ENCODE results near the gene PEPD. TPM values are rescaled to one million over a fixed set of nuclear protein-coding genes. Genes with fewer than 3 reads are reported as not detected.

PEPD gene
- total RNA-seq, 1 experiment from 2014 or later, result 116 TPM

GRCh38 chr19:33464010-33464732 is 57.4 kb downstream of the PEPD start:
- no peak for TF ChIP-seq CTCF (IDR thresholded peaks at IDR 0.05; ENCODE audit: insufficient read depth in 1 of 2, low read depth in 1 of 2, low read length in 1 of 2, severe bottlenecking in 1 of 2, unreplicated experiment in 1 of 2)
- Mint-ChIP-seq H3K4me3 (ENCODE audit: unreplicated experiment) (no peak overlapping the region), H3K4me1 (ENCODE audit: low read depth, unreplicated experiment) (no peaks in the 10 kb centered on the region), H3K27ac (ENCODE audit: unreplicated experiment) (no peak overlapping the region), H3K9me3 (ENCODE audit: unreplicated experiment) (no peaks in the 10 kb centered on the region), H3K36me3 (ENCODE audit: insufficient read depth, unreplicated experiment) (peaks cover 7% of the 10 kb centered on the region), H3K27me3 (ENCODE audit: insufficient read depth, unreplicated experiment) (no peaks in the 10 kb centered on the region)
- CTCF ChIA-PET, result no interaction called here
- H3K36me3 ChIP-seq (ENCODE audit: control insufficient read depth, insufficient read depth, low read length), result peaks cover 2% of the 10 kb centered on the region
- POLR2A ChIA-PET, result interaction anchor here (0.6 kb wide), 1 partner anchor 55 kb away, joined by 3 read pairs; no protein-coding TSS in a partner anchor
- intact Hi-C loops (cut with micrococcal nuclease; ENCODE audit: unreplicated experiment), result no loop called here
- H3K4me3 ChIP-seq (ENCODE audit: low read depth, low read length), result no peak overlapping the region
- H3K9me3 ChIP-seq, result no peaks in the 10 kb centered on the region
- H3K27me3 ChIP-seq (replicated peaks; ENCODE audit: control insufficient read depth, insufficient read depth, low read length), result no peaks in the 10 kb centered on the region
- H3K4me1 ChIP-seq, result no peaks in the 10 kb centered on the region
- BruUV-seq (replicated peaks), result no TSS peak
- DNase-seq, result peak in 1 of 2 experiments; percentile 23

GRCh38 chr19:33463199-33463598 is 58.4 kb downstream of the PEPD start:
- ChIA-PET CTCF (interaction anchor here (0.8 kb wide), 1 partner anchor 316 kb away, joined by 3 read pairs; no protein-coding TSS in a partner anchor), POLR2A (no interaction called here)
- BruUV-seq (replicated peaks), result no TSS peak
- H3K4me3 ChIP-seq (ENCODE audit: low read depth, low read length), result no peak overlapping the region
- H3K4me1 ChIP-seq, result no peaks in the 10 kb centered on the region
- intact Hi-C loops (cut with micrococcal nuclease; ENCODE audit: unreplicated experiment), result no loop called here
- no peak overlapping the region for H3K27ac Mint-ChIP-seq (ENCODE audit: unreplicated experiment)
- no peaks in the 10 kb centered on the region for H3K27me3 ChIP-seq (replicated peaks; ENCODE audit: control insufficient read depth, insufficient read depth, low read length)
- DNase-seq, result peak in 1 of 2 experiments; percentile 1
- no peaks in the 10 kb centered on the region for H3K9me3 ChIP-seq
- H3K36me3 Mint-ChIP-seq (ENCODE audit: insufficient read depth, unreplicated experiment), result peaks cover 7% of the 10 kb centered on the region
- H3K27me3 Mint-ChIP-seq (ENCODE audit: insufficient read depth, unreplicated experiment), result no peaks in the 10 kb centered on the region
- TF ChIP-seq CTCF (IDR thresholded peaks at IDR 0.05; ENCODE audit: insufficient read depth in 1 of 2, low read depth in 1 of 2, low read length in 1 of 2, severe bottlenecking in 1 of 2, unreplicated experiment in 1 of 2), result no peak
- no peaks in the 10 kb centered on the region for H3K9me3 Mint-ChIP-seq (ENCODE audit: unreplicated experiment)
- peaks cover 3% of the 10 kb centered on the region for H3K36me3 ChIP-seq (ENCODE audit: control insufficient read depth, insufficient read depth, low read length)
- H3K4me1 Mint-ChIP-seq (ENCODE audit: low read depth, unreplicated experiment), result no peaks in the 10 kb centered on the region
- no peak overlapping the region for H3K4me3 Mint-ChIP-seq (ENCODE audit: unreplicated experiment)

GRCh38 chr19:33462112-33462791 is 59.3 kb downstream of the PEPD start:
- BruUV-seq (replicated peaks), result no TSS peak
- peak in 1 of 2 experiments; percentile 22 for DNase-seq
- peaks cover 7% of the 10 kb centered on the region for H3K36me3 Mint-ChIP-seq (ENCODE audit: insufficient read depth, unreplicated experiment)
- H3K27ac Mint-ChIP-seq (ENCODE audit: unreplicated experiment), result no peak overlapping the region
- TF ChIP-seq CTCF (IDR thresholded peaks at IDR 0.05; ENCODE audit: insufficient read depth in 1 of 2, low read depth in 1 of 2, low read length in 1 of 2, severe bottlenecking in 1 of 2, unreplicated experiment in 1 of 2), result no peak
- H3K4me1 ChIP-seq, result no peaks in the 10 kb centered on the region
- no peak overlapping the region for H3K4me3 ChIP-seq (ENCODE audit: low read depth, low read length)
- no peak overlapping the region for H3K4me3 Mint-ChIP-seq (ENCODE audit: unreplicated experiment)
- H3K27me3 Mint-ChIP-seq (ENCODE audit: insufficient read depth, unreplicated experiment), result no peaks in the 10 kb centered on the region
- H3K9me3 ChIP-seq, result no peaks in the 10 kb centered on the region
- peaks cover 6% of the 10 kb centered on the region for H3K36me3 ChIP-seq (ENCODE audit: control insufficient read depth, insufficient read depth, low read length)
- intact Hi-C loops (cut with micrococcal nuclease; ENCODE audit: unreplicated experiment), result no loop called here
- ChIA-PET CTCF (interaction anchor here (0.8 kb wide), 1 partner anchor 317 kb away, joined by 3 read pairs; no protein-coding TSS in a partner anchor), POLR2A (no interaction called here)
- no peaks in the 10 kb centered on the region for H3K4me1 Mint-ChIP-seq (ENCODE audit: low read depth, unreplicated experiment)
- no peaks in the 10 kb centered on the region for H3K27me3 ChIP-seq (replicated peaks; ENCODE audit: control insufficient read depth, insufficient read depth, low read length)
- H3K9me3 Mint-ChIP-seq (ENCODE audit: unreplicated experiment), result no peaks in the 10 kb centered on the region
